HG03064 (cell line): Measurements from ENCODE around the gene TCP1.
"Not testable (repeated sequence)": the region's sequence is repeated elsewhere in the genome, so short reads cannot be mapped to it uniquely, and the experiment has no call there.

Source experiments
- ATAC-seq: cut with Tn5 transposase; IDR thresholded peaks from one replicate; pipeline ENCODE4 v1.9.1; 2021; ENCODE audit warnings: low read depth; ENCODE audit not compliant: unreplicated experiment

TCP1 gene

GRCh38 chr6:159817951-159818739 is 28.7 kb upstream of the TCP1 start:
- no peak for ATAC-seq

GRCh38 chr6:159816775-159817174 is 27.4 kb upstream of the TCP1 start:
- ATAC-seq: not testable (repeated sequence)

DNA sequence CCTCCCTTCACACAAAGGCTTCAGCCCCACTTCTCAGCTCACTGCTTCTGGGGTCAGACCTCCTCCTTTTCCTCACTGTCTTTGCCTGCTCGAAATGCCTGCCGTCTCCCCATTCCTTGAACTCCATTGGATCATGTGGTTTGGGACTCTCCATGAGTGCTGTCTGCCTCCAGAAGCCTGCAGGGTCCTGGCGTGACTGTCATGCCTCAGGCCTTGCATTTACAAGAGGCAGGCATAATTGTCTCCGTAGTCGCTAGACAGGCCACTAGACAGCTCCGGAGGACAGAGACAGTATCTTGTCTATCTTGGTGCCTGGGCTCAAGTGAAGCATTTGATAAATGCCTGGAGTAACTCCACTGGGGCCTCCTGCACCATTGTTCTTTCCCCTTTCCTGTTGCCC is 26.0 kb upstream of the TCP1 start:
- ATAC-seq: no peak

DNA sequence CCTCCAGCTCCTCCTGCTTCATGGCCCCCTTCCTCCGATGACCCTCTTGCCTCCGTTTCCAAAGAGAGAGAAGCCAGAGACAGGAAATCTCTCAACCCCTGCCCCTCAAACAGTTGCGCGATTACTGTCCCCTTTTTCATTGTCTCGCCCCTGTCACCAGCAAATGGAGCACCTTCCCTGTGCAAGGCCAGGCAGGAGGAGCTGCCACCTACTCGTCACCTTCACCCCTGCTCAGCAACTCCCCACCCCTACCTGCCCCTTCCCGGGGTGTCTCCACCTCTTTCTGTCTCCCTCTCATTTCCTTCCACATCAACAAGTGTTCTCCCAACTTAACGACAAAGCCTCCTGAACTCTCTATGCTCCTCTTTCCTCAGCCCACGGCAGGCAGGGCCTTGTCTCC is 24.4 kb upstream of the TCP1 start:
- ATAC-seq: no peak

DNA sequence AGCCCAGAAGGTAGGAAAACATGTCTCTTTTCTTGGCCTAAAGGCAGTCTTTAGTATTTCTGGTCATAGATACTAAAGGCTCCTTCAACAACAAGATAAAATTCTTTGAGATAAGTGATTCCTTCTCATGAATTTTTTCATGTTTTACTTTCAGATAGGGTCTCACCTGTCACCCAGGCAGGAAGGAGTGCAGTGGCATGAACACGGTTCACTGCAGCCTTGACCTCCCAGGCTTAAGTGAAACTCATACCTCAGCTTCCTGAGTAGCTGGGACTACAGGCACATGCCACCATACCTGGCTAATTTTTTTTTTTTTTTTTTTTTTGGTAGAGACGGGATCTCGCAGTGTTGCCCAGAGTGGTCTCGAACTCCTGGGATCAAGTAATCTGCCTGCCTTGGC is 19.7 kb upstream of the TCP1 start:
- no peak for ATAC-seq

DNA sequence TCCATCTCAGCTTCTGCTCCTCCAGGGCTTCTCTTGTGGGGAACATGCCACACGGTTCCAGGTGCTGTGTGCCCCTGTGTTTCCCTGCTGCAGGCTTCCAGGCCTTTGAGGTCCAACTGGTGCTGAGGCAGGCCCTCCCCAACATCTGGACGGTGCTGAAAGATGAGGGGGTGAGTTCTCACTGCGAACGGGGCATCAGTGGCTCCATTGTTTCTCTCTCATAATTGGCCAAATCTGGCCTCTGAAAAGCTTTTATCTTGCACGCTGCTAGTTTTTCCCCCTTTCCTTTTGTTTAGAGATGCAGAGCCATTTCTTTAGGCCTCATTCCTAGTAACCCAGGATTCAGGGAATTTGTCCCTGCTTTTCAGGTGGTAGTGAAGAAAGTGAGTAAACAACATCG is 19.2 kb upstream of the TCP1 start:
- no peak for ATAC-seq

DNA sequence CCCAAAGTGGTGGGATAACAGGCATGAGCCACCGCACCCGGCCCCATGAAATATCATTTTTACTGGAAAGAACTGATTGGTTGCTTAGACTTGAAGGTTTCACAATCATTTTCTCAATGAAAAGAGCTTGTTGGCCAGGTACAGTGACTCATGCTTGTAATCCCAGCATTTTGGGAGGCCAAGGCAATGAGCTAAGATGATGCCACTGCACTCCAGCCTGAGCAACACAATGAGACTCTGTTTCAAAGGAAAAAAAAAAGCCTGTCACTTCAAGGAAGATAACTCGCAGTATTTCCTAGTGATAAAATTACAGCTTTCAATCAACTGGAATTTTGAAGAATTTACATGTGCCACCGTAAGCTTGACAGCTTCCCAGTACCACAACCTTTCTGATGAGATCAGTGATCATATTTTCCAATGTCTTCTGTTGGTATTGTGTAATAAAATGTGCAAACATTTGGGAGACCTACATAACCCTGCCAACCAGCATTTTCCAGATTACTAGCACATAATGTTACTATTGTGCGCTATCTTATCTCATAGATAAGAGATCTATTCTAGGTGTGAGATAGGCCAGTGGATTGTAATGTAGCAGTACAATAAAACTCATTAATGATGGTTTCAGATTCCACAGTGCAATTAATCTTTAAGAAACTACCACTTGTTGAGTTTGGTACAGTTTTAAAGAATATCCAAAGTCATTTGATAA is 17.9 kb upstream of the TCP1 start:
- no peak for ATAC-seq

- no peak for ATAC-seq
These were observed 16.6 kb upstream of the TCP1 start for GRCh38 chr6:159806021-159806458.

DNA sequence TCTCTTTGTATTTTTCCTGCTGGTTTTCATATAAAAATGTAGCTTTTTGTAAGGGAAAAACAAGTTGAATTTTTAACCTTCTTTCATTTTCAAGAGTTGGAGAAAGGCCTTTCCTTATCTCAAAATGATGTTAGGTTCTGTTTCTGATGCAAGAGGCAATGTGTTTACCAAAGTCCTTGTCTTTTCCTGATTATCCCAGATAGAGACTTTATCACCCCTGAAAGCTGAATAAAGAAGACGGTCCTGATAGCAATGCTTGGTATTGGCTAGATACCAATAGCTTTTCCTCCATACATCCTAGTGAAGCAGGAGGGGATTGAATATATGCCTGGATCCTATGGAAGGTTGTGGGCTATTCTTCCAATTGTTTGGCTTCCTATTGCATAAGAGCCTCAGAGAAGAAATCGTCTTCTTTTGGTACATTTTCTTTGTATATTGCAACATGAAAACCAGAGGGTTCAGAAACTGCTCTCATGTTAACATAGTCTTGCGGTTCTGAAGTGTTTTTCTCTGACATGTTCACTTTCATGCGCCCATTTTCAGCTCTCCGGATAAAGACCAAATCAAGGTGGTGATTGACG is 16.1 kb upstream of the TCP1 start:
- no peak for ATAC-seq

DNA sequence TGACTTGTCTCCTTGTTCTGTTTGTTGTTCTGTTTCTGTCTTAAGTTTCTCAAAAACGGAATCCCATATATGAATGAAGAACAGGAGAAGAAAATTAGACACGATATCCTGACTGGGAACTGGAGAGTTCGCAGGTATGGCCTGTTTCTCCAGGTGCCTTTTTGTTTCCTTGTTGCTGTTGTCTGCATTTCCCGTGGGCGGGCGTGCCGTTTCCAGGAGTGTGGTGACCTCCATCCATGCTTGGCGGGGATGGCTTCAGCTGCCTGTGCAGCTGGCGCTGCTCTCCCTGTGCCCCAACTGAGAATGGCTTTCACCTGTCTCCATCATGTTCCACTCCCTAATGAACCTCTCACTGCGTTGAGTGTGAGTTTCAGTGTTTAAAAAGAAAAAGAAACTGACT is 15.1 kb upstream of the TCP1 start:
- ATAC-seq: no peak

- no peak for ATAC-seq
These were observed 12.5 kb upstream of the TCP1 start for GRCh38 chr6:159801935-159802334.

DNA sequence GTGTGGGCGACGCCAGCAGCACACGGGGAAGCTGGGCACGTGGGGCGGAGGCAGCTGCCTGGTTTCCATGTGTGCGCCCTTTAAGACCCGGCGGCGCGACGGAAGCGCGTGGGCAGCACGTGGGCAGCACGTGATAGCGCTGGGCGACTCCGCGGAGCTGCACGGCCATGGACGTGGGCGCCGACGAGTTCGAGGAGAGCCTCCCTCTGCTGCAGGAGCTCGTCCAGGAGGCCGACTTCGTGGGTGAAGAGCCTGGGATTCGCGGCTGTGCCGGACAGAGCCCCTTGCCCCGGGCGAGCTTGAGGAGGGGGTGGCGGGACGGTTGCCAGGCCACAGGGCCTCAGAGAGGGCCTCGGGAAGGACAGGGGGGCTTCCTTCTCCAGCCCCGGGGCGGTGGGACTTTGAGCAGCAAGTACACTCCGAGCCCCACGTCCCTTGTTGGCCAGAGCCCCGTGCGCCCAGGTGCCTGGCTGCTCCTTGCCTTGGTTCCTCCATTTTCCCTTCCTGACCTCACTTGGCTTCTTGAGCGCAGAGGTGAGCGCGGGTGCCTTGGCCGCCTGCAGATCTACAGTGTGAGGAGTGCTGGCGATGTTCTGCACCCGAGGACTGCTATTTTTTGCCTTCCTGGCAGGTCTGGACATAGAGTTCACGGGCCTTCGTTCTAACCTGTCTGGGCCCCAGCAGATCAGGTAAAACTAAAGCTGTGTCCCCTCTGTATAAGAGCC is 10.9 kb upstream of the TCP1 start, which contains the start of gene PNLDC1:
PNLDC1 (plus strand) TSS at position 136 of the 725 bp plus-strand sequence; CDS start at position 168, 32 bp downstream.
- no peak for ATAC-seq

- ATAC-seq: no peak
These were observed 8.2 kb upstream of the TCP1 start for GRCh38 chr6:159797554-159797953.

GRCh38 chr6:159794976-159795375 is 5.6 kb upstream of the TCP1 start:
- ATAC-seq: not testable (repeated sequence)

GRCh38 chr6:159790956-159791598 is 1.7 kb upstream of the TCP1 start:
- ATAC-seq: no peak

GRCh38 chr6:159790149-159790955 is 950 bp upstream of the TCP1 start, which contains the start of gene MRPL18:
Gene MRPL18 (plus strand): TSS chr6:159790467. CDS start chr6:159790588, 121 bp downstream.
- peak; percentile 82 for ATAC-seq

- peak; percentile 0 for ATAC-seq
These were observed 537 bp downstream of the TCP1 start for GRCh38 chr6:159788753-159789376.

DNA sequence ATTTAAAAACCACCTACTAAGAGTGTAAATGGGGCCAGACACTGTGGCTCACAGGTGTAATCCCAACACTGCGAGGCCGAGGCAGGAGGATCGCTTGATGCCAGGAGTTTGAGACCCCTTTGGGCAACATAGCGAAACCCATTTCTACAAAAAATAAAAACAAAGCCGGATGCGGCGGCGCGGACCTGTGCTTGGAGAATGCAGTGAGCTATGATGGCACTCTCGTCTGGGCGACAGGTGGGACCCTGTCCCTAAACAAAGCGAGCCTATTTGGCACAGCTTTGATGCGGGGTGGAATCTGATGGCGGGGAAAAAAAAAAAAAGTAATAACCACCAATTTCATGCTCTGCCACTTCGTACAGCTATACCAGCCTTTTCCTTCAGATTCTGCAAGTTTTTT is 1.1 kb downstream of the TCP1 start:
- no peak for ATAC-seq

DNA sequence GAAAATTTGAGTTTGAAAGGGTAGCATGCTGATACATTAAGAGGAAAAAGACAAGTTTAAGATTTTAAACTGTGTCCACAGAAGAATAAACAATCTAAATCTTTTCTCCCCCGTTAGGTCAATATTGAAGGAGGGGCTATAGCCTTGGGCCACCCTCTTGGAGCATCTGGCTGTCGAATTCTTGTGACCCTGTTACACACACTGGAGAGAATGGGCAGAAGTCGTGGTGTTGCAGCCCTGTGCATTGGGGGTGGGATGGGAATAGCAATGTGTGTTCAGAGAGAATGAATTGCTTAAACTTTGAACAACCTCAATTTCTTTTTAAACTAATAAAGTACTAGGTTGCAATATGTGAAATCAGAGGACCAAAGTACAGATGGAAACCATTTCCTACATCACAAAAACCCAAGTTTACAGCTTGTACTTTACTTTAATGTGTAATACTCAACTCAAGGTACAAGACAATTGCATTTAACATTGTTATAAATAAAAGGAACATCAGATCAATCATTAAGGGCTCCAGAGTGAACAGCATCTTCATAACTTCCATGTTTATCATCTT is 10.8 kb downstream of the TCP1 start:
- ATAC-seq: no peak
